ENCODE measurements around the gene SPACA9.

The SPACA9 gene

DNA sequence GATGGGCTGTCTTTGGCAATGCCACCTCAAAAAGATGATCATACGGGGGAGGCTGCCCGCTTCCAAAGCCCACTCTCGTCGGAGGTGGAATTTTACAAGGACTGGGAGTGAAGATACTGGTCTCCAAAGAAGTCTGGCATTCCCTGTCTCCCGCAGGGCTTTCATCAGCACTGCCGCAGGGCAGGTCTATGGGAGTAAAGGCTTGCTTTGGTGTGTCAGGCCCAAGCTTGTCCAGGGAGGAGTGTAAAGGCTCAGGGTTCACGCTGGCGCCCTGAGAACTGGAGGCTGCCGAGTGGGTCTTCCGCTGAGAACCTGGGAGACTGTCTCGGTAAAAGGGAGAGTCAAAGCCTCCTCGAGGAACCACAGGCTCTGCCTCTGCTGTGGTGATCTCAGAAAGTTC lies 27.0 kb downstream of the SPACA9 start:
- TF ChIP-seq CTCF (conservative IDR thresholded peaks at IDR 0.05) (no peak), ZFX (IDR thresholded peaks at IDR 0.05) (no peak)
- no peak overlapping the region for H3K27ac ChIP-seq

DNA sequence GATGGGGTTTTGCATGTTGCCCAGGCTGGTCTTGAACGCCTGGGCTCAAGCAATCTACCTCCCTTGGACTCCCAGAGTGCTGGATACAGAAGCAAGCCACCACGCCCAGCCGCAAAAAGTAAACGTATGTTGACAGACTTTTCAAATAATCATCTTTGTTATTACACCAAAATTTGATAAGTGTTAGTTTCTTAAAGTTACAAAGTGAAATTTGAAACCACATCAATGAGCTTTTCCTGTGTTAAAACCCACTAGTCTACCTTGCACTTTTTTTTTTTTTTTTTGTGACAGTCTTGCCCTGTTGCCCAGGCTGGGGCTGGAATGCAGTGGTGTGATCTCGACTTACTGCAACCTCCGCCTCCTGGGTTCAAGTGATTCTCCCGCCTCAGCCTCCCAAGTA lies 29.9 kb downstream of the SPACA9 start:
- TF ChIP-seq CTCF (conservative IDR thresholded peaks at IDR 0.05) (no peak), ZFX (IDR thresholded peaks at IDR 0.05) (no peak)
- H3K27ac ChIP-seq: no peak overlapping the region

DNA sequence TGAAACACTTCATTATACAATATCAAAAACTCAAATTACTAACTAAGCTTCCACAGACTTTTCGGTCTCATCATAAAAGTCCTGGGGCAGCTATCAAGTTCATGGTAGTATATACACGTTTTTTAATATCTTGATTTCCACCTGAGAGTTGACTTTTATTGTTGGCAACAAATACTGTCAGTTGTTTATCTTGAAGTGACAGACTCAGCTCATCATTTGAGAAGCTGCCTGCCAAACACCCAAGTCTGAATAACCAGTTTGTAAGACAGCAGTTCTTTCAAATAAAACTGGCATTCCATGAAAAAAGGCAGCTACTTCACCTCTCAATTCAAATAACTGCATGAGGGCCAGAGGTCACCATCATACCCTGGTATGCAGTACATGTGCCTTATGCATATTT lies 30.6 kb downstream of the SPACA9 start:
- no peak overlapping the region for H3K27ac ChIP-seq
- TF ChIP-seq CTCF (conservative IDR thresholded peaks at IDR 0.05): no peak
- TF ChIP-seq ZFX (IDR thresholded peaks at IDR 0.05): no peak

- TF ChIP-seq ZFX (IDR thresholded peaks at IDR 0.05) (no peak), CTCF (conservative IDR thresholded peaks at IDR 0.05) (no peak)
Observed at GRCh38 chr9:132910376-132910775, 31.7 kb downstream of the SPACA9 start.

GRCh38 chr9:132912131-132912530 lies 33.4 kb downstream of the SPACA9 start:
- no peak for TF ChIP-seq ZFX (IDR thresholded peaks at IDR 0.05)
- no peak for TF ChIP-seq CTCF (conservative IDR thresholded peaks at IDR 0.05)
- H3K27ac ChIP-seq: no peak overlapping the region

More at GRCh38 chr9:132910376-132910775, 31.7 kb downstream of the SPACA9 start:
- no peak overlapping the region for H3K27ac ChIP-seq

GRCh38 chr9:132914924-132915323 lies 36.2 kb downstream of the SPACA9 start:
- no peak overlapping the region for H3K27ac ChIP-seq
- TF ChIP-seq ZFX (IDR thresholded peaks at IDR 0.05) (no peak), CTCF (conservative IDR thresholded peaks at IDR 0.05) (no peak)

DNA sequence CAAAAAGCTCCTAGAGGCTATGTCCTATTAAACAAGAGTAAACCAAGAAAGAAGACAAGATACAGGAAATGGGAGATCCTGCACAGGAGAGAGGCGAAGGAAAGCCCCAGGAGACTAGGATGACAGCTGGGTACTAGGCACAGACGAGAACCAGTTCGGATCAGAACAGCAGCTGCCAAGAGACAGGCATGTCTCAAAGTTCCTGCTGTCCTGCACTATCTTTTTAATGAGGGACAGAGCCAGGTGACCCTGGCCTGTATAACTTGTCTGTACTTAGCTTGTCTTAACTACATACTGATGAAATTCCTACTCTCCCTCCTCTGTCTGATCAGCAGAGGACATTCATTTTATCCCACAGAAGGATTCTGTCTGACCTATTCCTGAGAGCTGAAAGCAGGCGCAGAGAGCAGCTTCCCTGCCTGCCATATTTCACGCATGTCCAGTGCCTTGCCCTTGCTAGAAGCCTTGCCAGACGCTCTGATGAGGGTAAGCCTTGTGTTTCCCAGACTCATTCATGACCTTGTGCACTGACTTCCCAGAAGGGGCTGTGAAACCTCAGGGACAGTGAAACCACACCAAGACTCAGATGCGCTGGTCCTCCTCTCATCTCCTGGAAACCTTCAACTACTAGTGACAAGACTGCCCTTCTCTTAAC lies 41.0 kb downstream of the SPACA9 start:
- H3K27ac ChIP-seq: no peak overlapping the region
- no peak for TF ChIP-seq CTCF (conservative IDR thresholded peaks at IDR 0.05)
- TF ChIP-seq ZFX (IDR thresholded peaks at IDR 0.05): no peak

All from C4-2B (cell line).